Bronchial epithelial cell (primary cell): ENCODE results near the gene PAPOLG. TPM values are rescaled to one million over a fixed set of nuclear protein-coding genes. Genes with fewer than 3 reads are reported as not detected.

ENCODE experiments used
- DNase-seq: peaks from one replicate; pipeline ENCODE4 v3.0.0-alpha.2; 2010; ENCODE audit warnings: low read depth
- FAIRE-seq: peaks from 2 replicates; lab custom pipeline; 2011; peaks lifted over from hg19 to GRCh38; lab: Jason Lieb, UNC
- H3K27me3 ChIP-seq: 2 replicates; pipeline ENCODE4 v1.5.1; 2011; ENCODE audit warnings: low read length; ENCODE audit not compliant: control insufficient read depth, insufficient read depth
- H3K36me3 ChIP-seq: 2 replicates; pipeline ENCODE4 v1.5.1; 2011; ENCODE audit warnings: low read length; ENCODE audit not compliant: control insufficient read depth, insufficient read depth
- H3K4me3 ChIP-seq: 2 replicates; pipeline ENCODE4 v1.5.1; 2011; ENCODE audit warnings: mild to moderate bottlenecking, low read depth, low read length, control low read depth
- CTCF ChIP-seq: IDR thresholded peaks from 2 replicates; pipeline ENCODE4 v1.5.1; 2011; ENCODE audit warnings: mild to moderate bottlenecking, moderate library complexity, low read length, control low read depth, inconsistent platforms; ENCODE audit not compliant: insufficient read depth, severe bottlenecking
- total RNA-seq: library from RNA; depleted of rRNA; stranded (reverse); fragments of >200 nt; gene quantifications from 2 replicates; pipeline ENCODE4 v1.2.1, GENCODE V29; 2014

The PAPOLG gene
- total RNA-seq, 1 donor from 2014 or later: 9.7 TPM

GRCh38 chr2:60821133-60821469 is 65.0 kb downstream of the PAPOLG start:
- FAIRE-seq (no peak), DNase-seq (no peak)
- Histone ChIP-seq H3K27me3 (no peaks in the 10 kb centered on the region), H3K36me3 (no peaks in the 10 kb centered on the region), H3K4me3 (no peak overlapping the region)
- no peak for TF ChIP-seq CTCF

GRCh38 chr2:60821587-60822302 is 65.7 kb downstream of the PAPOLG start:
- no peak for FAIRE-seq

GRCh38 chr2:60822987-60823386 is 66.9 kb downstream of the PAPOLG start:
- Histone ChIP-seq H3K27me3 (no peaks in the 10 kb centered on the region), H3K4me3 (no peak overlapping the region), H3K36me3 (no peaks in the 10 kb centered on the region)
- FAIRE-seq: no peak
- TF ChIP-seq CTCF: no peak
- DNase-seq: no peak

More at GRCh38 chr2:60821587-60822302, 65.7 kb downstream of the PAPOLG start:
- Histone ChIP-seq H3K36me3 (no peaks in the 10 kb centered on the region), H3K4me3 (no peak overlapping the region), H3K27me3 (no peaks in the 10 kb centered on the region)
- DNase-seq: no peak
- TF ChIP-seq CTCF: no peak

- FAIRE-seq (no peak), DNase-seq (no peak)
- no peak for TF ChIP-seq CTCF
- Histone ChIP-seq H3K4me3 (no peak overlapping the region), H3K36me3 (no peaks in the 10 kb centered on the region), H3K27me3 (no peaks in the 10 kb centered on the region)
Observed at GRCh38 chr2:60823694-60824305, 67.7 kb downstream of the PAPOLG start.

GRCh38 chr2:60825666-60826065 is 69.6 kb downstream of the PAPOLG start:
- no peak for FAIRE-seq
- no peak for TF ChIP-seq CTCF
- H3K4me3 ChIP-seq: no peak overlapping the region
- H3K27me3 ChIP-seq: no peaks in the 10 kb centered on the region
- no peaks in the 10 kb centered on the region for H3K36me3 ChIP-seq
- no peak for DNase-seq
